Body of pancreas (tissue), 4 donors: ENCODE data around the gene MARCO. TPM values are rescaled to one million over a fixed set of nuclear protein-coding genes. Genes with fewer than 3 reads are reported as not detected.
A peak's percentile ranks its signal among the peaks of the same experiment; 100 is the strongest.

Source experiments
- ATAC-seq: fragments of 150-250 bp; one replicate; pipeline ENCODE4 v1.9.1; 2016
- DNase-seq, 4 donors: peaks; one replicate each; pipeline ENCODE4 v3.0.0-alpha.2; 2019
- H3K27ac ChIP-seq, 4 donors: fragments of 200-600 bp; sonication (generic); 1 replicate in 3 of 4; 2 replicates in 1 of 4; pipeline versions ENCODE4 v1.5.1 to v1.6.1; 2016 to 2019; ENCODE audit warnings: mild to moderate bottlenecking in 1 of 4, mixed read lengths in 1 of 4, moderate library complexity in 1 of 4
- H3K27me3 ChIP-seq, 2 donors: fragments of 200-600 bp; sonication (generic); one replicate each; pipeline ENCODE4 v1.6.0; 2016; ENCODE audit warnings: mild to moderate bottlenecking in 1 of 2
- H3K36me3 ChIP-seq, 2 donors: fragments of 200-600 bp; sonication (generic); replicated peaks in 1 of 2; 2 replicates each; pipeline ENCODE4 v1.5.1; 2016; ENCODE audit warnings: low read depth in 2 of 2; ENCODE audit not compliant: insufficient read depth in 1 of 2
- H3K4me1 ChIP-seq: fragments of 200-600 bp; sonication (generic); one replicate; pipeline ENCODE4 v1.6.0; 2016
- H3K4me3 ChIP-seq, 2 donors: fragments of 200-600 bp; sonication (generic); 1 replicate in 1 of 2; 2 replicates in 1 of 2; pipeline ENCODE4 v1.5.1; 2016 to 2019
- H3K9me3 ChIP-seq, 3 donors: fragments of 200-600 bp; sonication (generic); 1 replicate in 2 of 3; 2 replicates in 1 of 3; pipeline ENCODE4 v1.5.1; 2016
- CTCF ChIP-seq, 7 experiments: fragments of 450-650 bp in 4 of 7; fragments of 200-600 bp in 3 of 7; sonication (generic) in 3 of 7; IDR thresholded peaks; one replicate each; pipeline ENCODE4 v1.5.1; 2016 to 2019; ENCODE audit warnings: antibody characterized with exemption in 7 of 7
- POLR2A ChIP-seq, 3 donors: fragments of 450-650 bp; IDR thresholded peaks; one replicate each; pipeline ENCODE4 v1.6.1; 2016; ENCODE audit warnings: antibody characterized with exemption in 3 of 3, mild to moderate bottlenecking in 2 of 3
- WGBS, 2 donors: methylation state at CpG; one replicate each; pipeline ENCODE4 v1.1.5; 2017; 5-methylcytosine and 5-hydroxymethylcytosine counted together
- intact Hi-C: fragments of 100-400 bp; cut with DNase I; formaldehyde crosslinking; loops from one replicate; pipeline ENCODE4 v1.15.1; 2023
- total RNA-seq, 2 donors: library from RNA; depleted of rRNA; stranded (reverse); fragments of >200 nt; gene quantifications; one replicate each; pipeline ENCODE4 v1.1.0, GENCODE V29; 2016

Gene MARCO
- 1 to 10 TPM in 1 of 2 donors, not detected in 1; 1.0 TPM for total RNA-seq

- Histone ChIP-seq H3K4me1 (no peaks in the 10 kb centered on the region), H3K27me3 (no peaks in the 10 kb centered on the region), H3K27ac (no peak within 1 kb of the TSS), H3K4me3 (no peak within 1 kb of the TSS), H3K36me3 (no peaks in the 10 kb centered on the region), H3K9me3 (no peaks in the 10 kb centered on the region)
- intact Hi-C loops: no loop called here
- DNase-seq (no peak), ATAC-seq (no peak)
- 60 to 77% methylated on average over 7 of the region's 7 CpGs for WGBS, 2 donors
- no peak for TF ChIP-seq POLR2A (IDR thresholded peaks at IDR 0.05)
- no peak for TF ChIP-seq CTCF (IDR thresholded peaks at IDR 0.05)
Observed at GRCh38 chr2:118942031-118942430, at the start of gene MARCO. MARCO (plus strand) TSS chr2:118942194; CDS start chr2:118942301, 107 bp downstream.

DNA sequence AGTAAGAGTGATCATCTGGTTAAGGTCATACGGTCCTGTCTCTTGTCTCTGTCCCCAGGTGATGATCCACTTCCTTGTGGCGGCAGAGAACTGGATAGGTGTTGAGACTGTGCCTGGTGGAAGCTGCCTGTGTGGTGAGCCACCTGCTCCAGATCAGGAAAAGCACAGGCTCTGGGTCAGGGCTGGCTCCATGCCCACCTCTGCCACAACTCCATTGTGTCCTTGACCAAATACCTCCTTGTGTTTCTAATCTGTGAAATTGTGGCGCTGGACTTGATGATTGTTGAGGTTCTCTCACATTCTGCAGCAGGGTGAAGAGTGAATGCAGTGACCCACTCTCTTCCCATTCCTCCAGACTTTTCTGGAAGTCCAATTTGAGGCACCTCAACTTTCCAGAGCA, 48.9 kb upstream of the MARCO start:
- Histone ChIP-seq H3K36me3 (no peaks in the 10 kb centered on the region), H3K9me3 (peaks cover 0 to 10% (median 0%) of the 10 kb centered on the region in 3 donors), H3K27me3 (no peaks in the 10 kb centered on the region), H3K4me3 (no peak overlapping the region), H3K4me1 (no peaks in the 10 kb centered on the region), H3K27ac (no peak overlapping the region)
- WGBS, 2 donors: 51 to 62% methylated on average over 2 to 3 of the region's 3 CpGs
- peak in 3 of 4 donors; percentile 39 to 66 (median 57) for DNase-seq
- TF ChIP-seq CTCF (IDR thresholded peaks at IDR 0.05) (no peak), POLR2A (IDR thresholded peaks at IDR 0.05) (no peak)
- no peak for ATAC-seq
- intact Hi-C loops: no loop called here

DNA sequence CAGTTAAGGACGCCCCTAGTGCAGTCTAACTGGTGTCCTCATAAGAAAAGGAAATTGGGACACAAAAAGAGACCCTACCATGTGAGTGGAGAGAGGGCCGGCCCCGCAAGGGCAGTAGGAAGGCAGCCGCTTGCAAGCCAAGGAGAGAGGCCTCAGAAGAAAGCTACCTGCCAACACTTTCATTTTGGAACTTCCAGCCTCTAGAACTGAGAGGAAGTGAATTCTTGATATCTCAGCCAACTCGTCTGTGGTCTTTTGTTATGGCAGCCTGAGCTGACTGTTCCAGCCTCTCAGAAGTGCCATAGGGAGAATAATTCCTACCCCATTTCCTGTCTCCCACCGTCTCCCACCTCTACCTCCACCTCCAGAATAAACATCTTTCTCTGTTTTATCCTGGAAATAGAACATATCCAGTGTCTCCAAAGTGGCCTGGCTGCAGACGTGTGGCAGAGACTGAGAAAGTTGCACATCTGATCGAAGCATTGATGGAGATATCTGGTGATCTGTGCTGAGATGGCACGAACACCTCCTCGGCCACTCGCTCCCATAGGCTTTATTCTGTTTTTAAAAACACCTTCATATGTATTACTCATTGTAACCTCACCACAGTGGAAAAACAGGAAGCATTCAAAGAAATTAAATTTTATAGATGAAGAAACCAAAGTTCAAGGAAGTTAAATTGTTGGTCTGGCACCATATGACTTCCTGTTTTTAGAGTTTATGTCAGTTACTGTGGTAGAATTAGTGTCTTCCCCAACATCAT, 39.5 kb upstream of the MARCO start:
- Histone ChIP-seq H3K4me3 (no peak overlapping the region), H3K36me3 (no peaks in the 10 kb centered on the region), H3K9me3 (no peaks in the 10 kb centered on the region), H3K27ac (no peak overlapping the region), H3K27me3 (no peaks in the 10 kb centered on the region), H3K4me1 (no peaks in the 10 kb centered on the region)
- WGBS, 2 donors: 59 to 68% methylated on average over 11 of the region's 11 CpGs
- TF ChIP-seq CTCF (IDR thresholded peaks at IDR 0.05) (no peak), POLR2A (IDR thresholded peaks at IDR 0.05) (no peak)
- DNase-seq (no peak), ATAC-seq (no peak)
- intact Hi-C loops: no loop called here

DNA sequence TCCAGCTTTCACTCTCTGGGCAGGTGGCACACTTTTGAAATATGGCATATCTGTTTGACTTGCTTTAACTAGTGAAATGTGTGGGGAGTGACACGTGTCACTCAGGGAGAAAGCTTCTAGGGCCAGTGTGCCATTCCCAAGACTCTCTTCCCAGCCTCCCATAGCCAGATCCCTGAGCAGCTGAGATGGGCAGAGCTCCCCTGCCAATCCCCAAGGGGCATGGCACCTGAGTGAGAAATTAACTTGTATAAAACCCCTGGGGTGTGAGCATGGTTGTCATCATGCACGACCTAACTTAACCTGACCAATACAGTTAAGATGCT, 39.0 kb upstream of the MARCO start:
- intact Hi-C loops: no loop called here
- H3K27ac ChIP-seq: no peak overlapping the region
- no peaks in the 10 kb centered on the region for H3K27me3 ChIP-seq
- TF ChIP-seq CTCF (IDR thresholded peaks at IDR 0.05) (no peak), POLR2A (IDR thresholded peaks at IDR 0.05) (no peak)
- no peak for ATAC-seq
- WGBS, 2 donors: 53 to 63% methylated on average over 2 of the region's 2 CpGs
- no peak overlapping the region for H3K4me3 ChIP-seq
- H3K4me1 ChIP-seq: no peaks in the 10 kb centered on the region
- no peak for DNase-seq
- no peaks in the 10 kb centered on the region for H3K36me3 ChIP-seq
- no peaks in the 10 kb centered on the region for H3K9me3 ChIP-seq
